GM18868 (cell line): ENCODE results near the gene KSR1.

ENCODE experiments used
- ATAC-seq: cut with Tn5 transposase; IDR thresholded peaks from one replicate; pipeline ENCODE4 v1.9.1; 2021; ENCODE audit warnings: mild to moderate bottlenecking, moderate library complexity; ENCODE audit not compliant: unreplicated experiment

Gene KSR1

DNA sequence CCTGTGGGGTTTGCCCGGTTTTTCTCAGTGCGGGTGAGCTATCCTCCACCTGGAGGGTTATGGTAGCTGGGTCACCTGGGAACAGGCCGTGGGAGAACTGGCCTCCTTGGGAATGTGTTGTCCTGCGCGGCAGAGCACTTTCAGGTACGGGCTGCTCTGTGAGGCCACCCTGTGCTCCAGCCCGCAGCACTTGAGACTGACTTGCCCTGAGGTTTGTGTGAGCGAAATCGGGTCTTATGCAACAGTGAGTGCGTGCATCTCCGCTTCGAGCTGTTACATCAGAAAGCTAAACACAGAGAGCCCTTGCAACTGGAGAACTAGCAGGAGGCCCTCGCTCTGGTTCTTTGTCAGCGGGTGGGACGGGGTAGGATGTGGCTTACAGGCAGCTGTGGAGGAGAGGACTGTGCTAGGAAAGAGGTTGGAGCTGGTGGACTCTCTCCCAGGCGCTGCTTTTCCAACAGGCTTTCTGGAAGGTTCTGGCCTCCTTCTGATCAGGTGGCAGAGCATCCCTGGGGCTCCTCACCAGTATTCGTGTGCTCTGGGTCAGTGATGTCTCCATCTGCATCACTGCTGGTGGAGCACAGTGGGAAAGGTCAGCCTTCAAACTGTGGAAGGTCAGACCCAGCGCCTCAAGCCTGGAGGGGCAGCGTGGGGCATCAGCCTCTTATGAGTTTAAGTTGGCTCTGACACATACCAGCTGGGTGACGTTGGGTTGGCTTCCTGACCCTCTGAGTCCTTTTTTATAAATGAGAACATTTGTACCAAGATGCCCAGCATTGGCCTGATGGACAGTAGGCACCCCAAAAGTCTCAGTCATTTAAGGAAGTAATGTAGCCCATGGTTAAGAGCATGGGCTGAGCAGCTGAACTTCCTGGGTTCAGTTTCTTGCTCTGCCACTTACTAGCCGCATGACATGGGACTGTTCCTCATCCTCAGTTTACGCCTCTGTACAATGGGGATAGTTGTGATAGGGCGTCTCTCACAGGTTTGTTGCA is 76.3 kb downstream of the KSR1 start:
- no peak for ATAC-seq

DNA sequence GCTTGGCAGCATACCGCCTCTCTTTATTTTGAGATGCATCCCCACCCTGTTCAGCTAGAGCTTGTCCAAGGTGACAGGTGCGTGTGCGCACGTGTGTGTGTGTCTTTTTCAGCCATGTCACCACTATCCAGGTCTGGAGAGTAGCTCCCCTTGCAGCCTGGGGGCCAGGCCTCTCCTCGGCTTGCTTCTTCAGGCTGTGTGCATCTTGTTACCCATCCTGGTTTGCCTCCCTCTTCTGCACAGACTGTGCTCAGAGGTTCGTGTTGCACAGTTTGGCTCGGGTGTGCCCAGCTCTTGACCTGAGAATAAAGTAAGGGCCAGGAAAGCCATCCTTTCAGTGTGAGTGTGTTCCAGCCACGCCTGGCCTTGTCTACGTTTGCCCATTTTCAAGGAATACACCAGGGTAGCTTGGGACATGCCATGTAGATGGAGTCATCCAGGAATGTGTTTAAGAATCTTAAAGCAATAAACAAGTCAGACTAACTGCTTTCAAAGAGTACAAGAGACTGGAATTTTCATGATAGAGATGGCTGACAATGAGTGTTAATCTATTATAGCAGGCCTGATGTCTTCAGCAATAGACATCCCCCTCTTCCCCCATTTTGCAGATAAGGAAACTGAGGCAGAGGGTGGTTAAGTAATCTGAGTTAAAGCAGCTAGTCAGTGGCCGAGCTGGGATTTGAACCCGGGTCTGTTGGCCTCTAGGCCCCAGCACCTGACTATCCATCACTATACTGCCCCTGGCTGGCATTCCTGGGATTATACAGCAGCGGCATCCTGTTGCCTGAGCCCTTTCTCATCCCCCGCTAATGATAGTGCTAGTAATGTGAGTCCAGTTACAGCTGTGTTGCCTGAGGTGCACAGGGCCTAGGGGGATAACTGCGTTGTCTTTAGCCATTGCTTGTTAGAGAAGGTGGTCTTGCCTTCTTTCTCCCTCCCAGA is 77.9 kb downstream of the KSR1 start:
- ATAC-seq, result no peak

- no peak for ATAC-seq
Measured at GRCh38 chr17:27535178-27535928, 79.1 kb downstream of the KSR1 start.

DNA sequence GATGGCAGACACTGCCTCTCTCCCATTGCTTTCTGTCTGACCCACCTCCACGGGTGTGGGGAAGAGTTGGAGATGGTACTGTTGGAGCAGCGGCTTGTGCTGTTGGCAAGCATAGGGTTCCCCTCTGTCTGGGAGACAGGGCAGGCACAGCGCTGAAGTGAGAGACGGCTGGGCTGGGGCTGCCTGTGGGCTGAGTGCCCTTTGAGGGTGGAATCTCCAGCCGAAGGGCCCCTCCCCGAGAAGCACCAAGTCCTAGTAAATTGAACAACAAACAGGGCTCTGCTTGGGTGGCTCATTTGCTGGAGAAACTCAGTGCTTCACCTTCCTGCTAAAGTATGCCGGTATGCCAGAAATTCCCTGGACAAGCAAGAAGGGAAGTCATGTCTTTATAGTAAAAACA is 79.7 kb downstream of the KSR1 start:
- no peak for ATAC-seq

- no peak for ATAC-seq
Measured at GRCh38 chr17:27536781-27537180, 80.5 kb downstream of the KSR1 start.

- ATAC-seq, result no peak
Measured at GRCh38 chr17:27538156-27538955, 82.1 kb downstream of the KSR1 start.

DNA sequence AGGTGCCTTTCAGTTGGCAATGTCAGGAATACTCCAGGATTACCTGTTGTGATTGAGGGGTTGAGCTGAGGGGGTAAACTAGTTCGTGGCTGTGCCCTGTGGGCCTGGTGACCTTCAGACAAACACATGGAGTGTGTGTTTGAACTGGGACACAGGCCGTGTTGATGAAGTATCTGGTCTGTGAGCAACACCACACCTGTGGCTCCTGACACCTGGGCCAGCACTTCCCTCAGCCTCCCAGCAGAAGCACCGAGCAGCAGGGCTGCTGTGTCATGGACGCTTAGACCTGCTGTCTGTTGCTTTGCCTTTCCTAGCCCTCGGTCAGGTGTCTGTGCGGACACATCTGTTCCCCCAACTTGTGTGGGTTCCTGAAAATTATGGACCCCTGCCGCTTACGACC is 82.9 kb downstream of the KSR1 start:
- ATAC-seq, result no peak

- no peak for ATAC-seq
Measured at GRCh38 chr17:27539794-27540317, 83.6 kb downstream of the KSR1 start.

DNA sequence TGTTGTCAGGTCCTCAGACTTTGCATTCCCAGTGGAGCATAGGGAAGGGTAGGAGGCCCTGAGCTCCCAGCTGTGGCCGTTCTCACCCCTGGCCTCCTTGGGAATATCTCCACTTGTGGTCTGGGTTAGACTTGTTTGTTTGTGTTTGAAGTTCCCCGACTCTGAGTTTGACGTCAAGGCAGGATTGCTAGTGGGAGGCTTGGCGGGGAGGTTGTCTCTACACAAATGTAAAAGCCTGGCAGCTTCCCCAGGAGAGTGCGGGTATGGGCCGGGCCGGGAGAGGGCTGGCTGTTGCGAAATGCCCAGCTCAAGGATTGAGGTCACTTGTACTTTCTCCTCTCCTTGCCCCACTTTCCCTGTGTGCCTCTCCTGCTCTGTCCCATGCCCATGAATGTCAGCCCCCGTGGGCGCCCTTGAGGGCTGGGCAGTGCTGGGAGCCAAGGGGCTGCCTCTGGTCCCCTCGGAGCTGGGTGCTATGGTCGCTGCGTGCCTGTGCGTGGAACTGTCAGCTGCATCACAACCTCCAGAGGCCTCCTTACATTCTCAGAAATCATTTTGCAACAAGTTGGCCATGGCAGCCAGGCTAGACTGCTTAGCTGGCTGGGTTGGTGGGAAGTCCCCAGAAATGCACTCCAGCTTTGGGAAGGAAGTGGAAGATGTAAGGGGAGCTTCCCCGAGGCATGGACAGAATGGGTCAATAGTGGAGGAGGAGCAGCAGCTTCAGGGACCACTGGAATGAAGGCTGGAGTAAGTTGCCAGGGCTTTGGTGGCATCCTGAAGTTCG is 84.3 kb downstream of the KSR1 start:
- no peak for ATAC-seq

DNA sequence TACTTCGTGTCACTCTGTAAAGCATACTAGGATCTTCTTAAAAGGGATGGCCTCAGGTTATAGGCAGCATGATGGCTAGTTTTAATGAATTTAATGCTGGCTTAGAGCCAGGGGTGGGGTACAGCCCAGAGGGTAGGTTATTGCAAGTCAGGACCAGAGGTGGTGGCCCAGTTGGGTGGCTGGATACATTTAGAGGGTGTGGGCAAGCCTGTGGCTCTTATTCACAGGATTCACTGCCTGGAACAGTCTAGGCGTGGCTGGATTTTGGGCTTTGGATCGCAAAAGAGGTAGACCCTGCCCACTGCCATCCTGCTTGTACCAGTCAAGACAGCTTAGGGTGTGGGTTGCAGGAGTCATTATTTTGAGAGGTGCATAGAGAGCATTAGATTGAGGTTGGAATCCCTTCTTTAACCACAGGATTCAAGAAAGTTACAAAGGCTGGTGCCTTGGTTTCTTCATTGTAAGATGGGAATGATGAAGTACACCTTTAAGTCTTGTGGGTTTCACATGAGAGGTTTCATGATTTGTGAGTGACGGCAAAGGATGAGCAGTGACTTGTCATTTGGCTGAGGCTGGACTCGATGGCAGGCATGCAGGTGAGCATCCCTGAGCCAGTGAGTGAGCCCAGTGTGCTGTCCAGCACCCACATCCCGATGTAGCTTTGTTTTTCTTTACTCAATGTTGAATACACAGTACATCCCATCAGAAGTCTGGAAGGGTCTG is 85.2 kb downstream of the KSR1 start:
- ATAC-seq, result no peak

DNA sequence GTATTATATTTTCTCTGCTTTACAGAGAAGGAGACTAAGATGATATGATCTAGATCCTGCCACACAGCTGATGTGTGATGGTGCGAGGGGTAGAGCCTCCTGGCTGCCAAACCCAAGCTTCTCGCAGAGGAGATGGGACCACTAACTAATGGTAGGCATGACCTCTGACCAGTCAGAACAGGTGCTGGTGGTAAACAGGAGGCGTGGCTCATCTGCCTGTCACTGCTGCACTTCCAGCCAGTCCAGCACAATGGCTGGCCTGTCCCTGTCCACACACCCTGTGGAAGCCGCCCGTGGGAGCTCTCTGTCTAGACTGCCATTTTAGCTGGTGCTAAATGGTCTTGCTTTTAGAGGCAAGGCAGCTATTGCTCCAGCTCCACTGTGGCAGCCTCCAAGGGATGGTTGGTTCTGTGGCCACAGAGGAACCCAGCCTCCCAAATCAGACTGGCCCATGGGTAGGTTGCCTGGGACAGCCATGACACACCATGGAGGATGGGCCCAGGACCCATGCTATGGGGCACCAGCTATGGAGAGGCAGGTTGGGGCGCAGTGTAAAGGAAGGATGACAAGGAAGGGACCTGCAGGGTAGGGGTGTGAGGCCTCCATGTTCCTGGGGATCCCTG is 86.7 kb downstream of the KSR1 start:
- ATAC-seq, result no peak

GRCh38 chr17:27543464-27543856 is 87.2 kb downstream of the KSR1 start:
- no peak for ATAC-seq

GRCh38 chr17:27543958-27544349 is 87.7 kb downstream of the KSR1 start:
- no peak for ATAC-seq

DNA sequence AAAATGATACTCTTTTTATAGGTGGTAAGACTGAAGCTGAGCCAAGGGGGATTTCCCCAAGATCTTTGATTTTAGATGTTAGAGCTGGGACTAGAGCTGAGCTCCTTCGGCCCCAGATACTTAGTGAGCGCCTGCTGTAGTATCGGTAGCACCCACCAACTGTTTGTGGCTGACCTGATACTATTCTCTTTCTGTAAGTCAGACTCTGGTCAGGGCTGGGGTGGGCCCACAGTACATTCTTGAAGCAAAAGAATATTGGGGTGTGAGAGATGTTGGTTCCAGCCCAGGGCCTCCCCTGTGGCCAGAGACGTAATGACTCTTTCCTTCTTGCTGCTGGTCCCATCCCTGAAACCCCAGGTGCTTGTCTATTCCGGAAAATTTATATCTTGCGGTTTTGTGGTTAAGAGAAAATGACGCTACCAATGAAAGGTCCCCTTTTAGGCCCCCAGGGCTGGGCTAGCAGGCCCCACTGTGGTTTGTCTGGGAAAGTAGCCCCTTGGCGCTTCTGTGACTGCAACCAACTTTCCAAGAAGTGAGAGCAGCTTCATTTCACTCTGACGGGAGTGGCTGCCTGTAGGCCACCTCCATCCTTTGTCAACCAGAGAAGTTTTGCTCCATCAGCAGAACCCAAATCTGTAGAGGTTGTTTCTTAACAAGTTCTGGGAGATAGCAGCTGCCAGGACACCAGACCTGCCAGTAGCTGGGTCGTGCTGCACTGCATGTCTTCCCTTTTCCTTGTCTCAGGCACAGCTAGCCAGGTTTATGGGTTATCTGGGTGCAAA is 88.3 kb downstream of the KSR1 start:
- ATAC-seq, result peak; percentile 75

DNA sequence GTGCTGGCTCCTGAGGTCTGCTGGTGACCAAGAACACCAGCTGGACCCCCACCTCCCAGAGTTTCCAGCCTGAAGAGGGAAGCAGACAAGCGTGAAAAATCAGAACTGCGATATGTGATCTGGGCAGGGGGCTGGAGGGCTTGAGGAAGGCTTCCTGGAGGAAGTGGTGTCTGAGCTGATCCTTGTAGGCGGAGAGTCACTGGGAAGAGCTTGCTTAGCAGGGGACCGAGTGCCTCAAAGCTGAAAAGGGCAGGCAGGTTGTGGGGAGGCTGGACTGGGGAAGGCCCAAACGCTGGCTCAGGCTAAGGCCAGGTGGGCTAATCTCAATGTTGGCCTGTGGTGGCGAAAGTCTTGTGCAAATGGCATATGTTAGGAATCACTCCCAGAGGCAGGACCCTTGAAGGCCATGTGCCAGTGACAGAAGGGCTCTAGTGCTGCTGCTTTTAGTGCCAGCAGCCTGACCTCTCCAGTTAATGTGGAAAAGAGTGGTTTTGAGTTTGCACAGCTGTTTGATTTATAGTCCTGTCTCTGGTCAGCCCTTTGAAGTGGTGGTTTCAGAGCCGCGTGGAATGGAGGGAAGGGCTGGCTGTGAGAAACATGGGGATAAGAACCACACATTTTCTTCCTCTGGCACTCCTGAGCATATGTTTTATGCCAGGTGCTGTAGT is 89.4 kb downstream of the KSR1 start:
- no peak for ATAC-seq

GRCh38 chr17:27546624-27547300 is 90.5 kb downstream of the KSR1 start:
- ATAC-seq, result peak; percentile 46
